ENCODE data around the gene SMAD9.

Gene SMAD9

GRCh38 chr13:36910545-36910944 is 9.5 kb downstream of the SMAD9 start:
- Histone ChIP-seq H3K36me3 (ENCODE audit: control insufficient read depth, insufficient read depth, low read length) (no peaks in the 10 kb centered on the region), H3K27me3 (ENCODE audit: control insufficient read depth, insufficient read depth, low read length) (no peaks in the 10 kb centered on the region; the same call in 1 of the 2 replicates), H3K9ac (ENCODE audit: low read depth, low read length) (no peak overlapping the region), H3K4me3 (ENCODE audit: low read depth, low read length) (no peak overlapping the region), H3K27ac (ENCODE audit: low read depth, low read length) (no peak overlapping the region), H3K9me3 (ENCODE audit: control insufficient read depth, insufficient read depth, low read length) (no peaks in the 10 kb centered on the region), H3K4me1 (ENCODE audit: control insufficient read depth, insufficient read depth, low read length) (no peaks in the 10 kb centered on the region)

- Histone ChIP-seq H3K27me3 (ENCODE audit: control insufficient read depth, insufficient read depth, low read length) (no peaks in the 10 kb centered on the region), H3K27ac (ENCODE audit: low read depth, low read length) (no peak overlapping the region), H3K4me3 (ENCODE audit: low read depth, low read length) (no peak overlapping the region)
These were observed 12.2 kb downstream of the SMAD9 start for GRCh38 chr13:36907821-36908220.

GRCh38 chr13:36907266-36907665 is 12.8 kb downstream of the SMAD9 start:
- no peaks in the 10 kb centered on the region for H3K27me3 ChIP-seq (ENCODE audit: control insufficient read depth, insufficient read depth, low read length)
- no peak overlapping the region for H3K4me3 ChIP-seq (ENCODE audit: low read depth, low read length)
- no peaks in the 10 kb centered on the region for H3K4me1 ChIP-seq (ENCODE audit: control insufficient read depth, insufficient read depth, low read length)
- H3K36me3 ChIP-seq (ENCODE audit: control insufficient read depth, insufficient read depth, low read length) = no peaks in the 10 kb centered on the region
- H3K27ac ChIP-seq (ENCODE audit: low read depth, low read length) = no peak overlapping the region
- no peak overlapping the region for H3K9ac ChIP-seq (ENCODE audit: low read depth, low read length)
- no peaks in the 10 kb centered on the region for H3K9me3 ChIP-seq (ENCODE audit: control insufficient read depth, insufficient read depth, low read length)

More at GRCh38 chr13:36907821-36908220, 12.2 kb downstream of the SMAD9 start:
- no peaks in the 10 kb centered on the region for H3K4me1 ChIP-seq (ENCODE audit: control insufficient read depth, insufficient read depth, low read length)
- no peaks in the 10 kb centered on the region for H3K9me3 ChIP-seq (ENCODE audit: control insufficient read depth, insufficient read depth, low read length)
- no peak overlapping the region for H3K9ac ChIP-seq (ENCODE audit: low read depth, low read length)
- H3K36me3 ChIP-seq (ENCODE audit: control insufficient read depth, insufficient read depth, low read length) = no peaks in the 10 kb centered on the region

- Histone ChIP-seq H3K9me3 (ENCODE audit: control insufficient read depth, insufficient read depth, low read length) (no peaks in the 10 kb centered on the region), H3K9ac (ENCODE audit: low read depth, low read length) (no peak overlapping the region), H3K4me3 (ENCODE audit: low read depth, low read length) (no peak overlapping the region), H3K4me1 (ENCODE audit: control insufficient read depth, insufficient read depth, low read length) (no peaks in the 10 kb centered on the region), H3K36me3 (ENCODE audit: control insufficient read depth, insufficient read depth, low read length) (no peaks in the 10 kb centered on the region), H3K27me3 (ENCODE audit: control insufficient read depth, insufficient read depth, low read length) (no peaks in the 10 kb centered on the region), H3K27ac (ENCODE audit: low read depth, low read length) (no peak overlapping the region)
These were observed 14.1 kb downstream of the SMAD9 start for GRCh38 chr13:36905944-36906343.

DNA sequence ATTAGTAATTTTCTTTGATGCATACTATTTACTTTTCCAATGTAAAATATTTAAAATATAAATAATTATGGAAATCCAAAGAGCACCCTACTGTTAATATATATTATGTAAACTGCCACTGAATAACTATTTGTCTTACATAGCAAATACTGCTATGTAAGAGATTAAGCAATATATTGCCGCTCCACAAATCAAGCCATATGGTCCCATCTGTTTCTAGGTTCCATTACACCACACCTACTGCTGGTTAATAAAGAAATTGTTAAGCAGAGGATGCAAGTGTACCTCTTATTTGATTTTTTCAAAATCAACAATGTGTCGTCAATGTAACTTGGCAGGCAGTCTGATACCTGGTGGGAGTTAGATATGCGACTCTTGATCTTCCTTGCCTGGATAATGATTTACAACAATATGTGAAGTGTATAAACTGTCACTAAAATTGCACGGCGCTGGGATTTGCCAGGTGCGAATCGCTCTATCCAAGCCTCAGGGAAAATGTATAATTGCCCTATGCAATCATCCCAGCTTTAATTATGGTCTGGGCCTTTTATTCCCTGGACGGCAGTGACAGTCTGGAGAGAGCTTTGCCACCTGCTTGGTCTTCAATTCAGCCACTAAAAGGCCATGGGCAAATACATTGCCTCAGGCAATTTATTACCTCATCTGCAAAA is 16.0 kb downstream of the SMAD9 start:
- H3K4me3 ChIP-seq (ENCODE audit: low read depth, low read length) = no peak overlapping the region
- H3K4me1 ChIP-seq (ENCODE audit: control insufficient read depth, insufficient read depth, low read length) = no peaks in the 10 kb centered on the region
- H3K9me3 ChIP-seq (ENCODE audit: control insufficient read depth, insufficient read depth, low read length) = no peaks in the 10 kb centered on the region
- no peak overlapping the region for H3K27ac ChIP-seq (ENCODE audit: low read depth, low read length)
- no peak overlapping the region for H3K9ac ChIP-seq (ENCODE audit: low read depth, low read length)
- no peaks in the 10 kb centered on the region for H3K27me3 ChIP-seq (ENCODE audit: control insufficient read depth, insufficient read depth, low read length)
- H3K36me3 ChIP-seq (ENCODE audit: control insufficient read depth, insufficient read depth, low read length) = no peaks in the 10 kb centered on the region

DNA sequence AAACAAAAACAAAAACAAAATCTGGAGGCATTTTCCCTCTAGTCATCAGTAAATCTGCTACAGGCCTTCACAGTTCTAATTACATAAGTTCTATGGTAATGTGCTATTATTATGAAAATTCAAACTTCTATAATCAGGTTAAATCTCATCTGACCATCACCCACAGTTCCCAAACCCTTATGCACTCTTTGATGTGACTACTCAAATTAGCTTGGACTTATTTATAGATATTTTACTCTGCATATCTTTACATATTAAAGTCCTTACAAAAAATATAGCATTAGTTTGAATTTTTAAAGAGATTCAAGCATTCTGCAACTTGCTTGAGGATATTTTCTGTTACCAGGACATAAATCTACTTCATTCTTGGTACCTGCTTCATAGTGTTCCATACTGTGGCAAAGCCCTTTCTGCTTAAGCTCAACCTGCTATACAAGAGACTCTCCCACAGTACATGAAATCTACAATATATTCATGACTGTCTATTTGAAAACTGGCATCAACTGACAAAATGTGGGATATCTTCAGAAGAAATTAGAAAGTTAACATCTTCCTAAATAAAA is 22.9 kb downstream of the SMAD9 start:
- Histone ChIP-seq H3K27me3 (ENCODE audit: control insufficient read depth, insufficient read depth, low read length) (no peaks in the 10 kb centered on the region), H3K27ac (ENCODE audit: low read depth, low read length) (no peak overlapping the region), H3K9ac (ENCODE audit: low read depth, low read length) (no peak overlapping the region), H3K36me3 (ENCODE audit: control insufficient read depth, insufficient read depth, low read length) (no peaks in the 10 kb centered on the region), H3K4me1 (ENCODE audit: control insufficient read depth, insufficient read depth, low read length) (no peaks in the 10 kb centered on the region), H3K4me3 (ENCODE audit: low read depth, low read length) (no peak overlapping the region), H3K9me3 (ENCODE audit: control insufficient read depth, insufficient read depth, low read length) (no peaks in the 10 kb centered on the region)

- Histone ChIP-seq H3K9ac (ENCODE audit: low read depth, low read length) (no peak overlapping the region), H3K36me3 (ENCODE audit: control insufficient read depth, insufficient read depth, low read length) (no peaks in the 10 kb centered on the region), H3K9me3 (ENCODE audit: control insufficient read depth, insufficient read depth, low read length) (no peaks in the 10 kb centered on the region), H3K4me1 (ENCODE audit: control insufficient read depth, insufficient read depth, low read length) (peaks cover 10% of the 10 kb centered on the region), H3K27me3 (ENCODE audit: control insufficient read depth, insufficient read depth, low read length) (no peaks in the 10 kb centered on the region), H3K27ac (ENCODE audit: low read depth, low read length) (no peak overlapping the region), H3K4me3 (ENCODE audit: low read depth, low read length) (no peak overlapping the region)
These were observed 28.3 kb downstream of the SMAD9 start for GRCh38 chr13:36891752-36892151.

DNA sequence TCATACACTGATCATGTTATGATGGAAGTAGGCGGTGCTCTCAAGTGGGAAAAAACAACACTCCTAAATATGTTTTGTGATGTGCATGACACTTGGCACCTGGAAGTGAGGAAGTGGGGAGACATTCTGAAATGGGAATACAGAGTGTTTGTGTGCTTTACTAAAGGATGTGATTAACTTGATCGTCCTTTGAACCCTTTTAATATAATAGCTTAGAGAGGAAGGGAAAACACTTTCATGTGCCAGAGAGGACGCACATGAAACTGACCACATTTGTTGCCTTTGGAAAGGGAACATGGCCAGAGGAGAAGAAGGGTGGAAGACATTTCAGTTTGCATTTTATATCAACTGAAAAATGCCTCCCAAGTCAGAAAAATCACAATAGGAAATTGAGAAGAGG is 31.4 kb downstream of the SMAD9 start:
- H3K27me3 ChIP-seq (ENCODE audit: control insufficient read depth, insufficient read depth, low read length) = no peaks in the 10 kb centered on the region
- no peak overlapping the region for H3K9ac ChIP-seq (ENCODE audit: low read depth, low read length)
- H3K4me1 ChIP-seq (ENCODE audit: control insufficient read depth, insufficient read depth, low read length) = peaks cover 10% of the 10 kb centered on the region
- no peak overlapping the region for H3K4me3 ChIP-seq (ENCODE audit: low read depth, low read length)
- no peaks in the 10 kb centered on the region for H3K36me3 ChIP-seq (ENCODE audit: control insufficient read depth, insufficient read depth, low read length)
- H3K9me3 ChIP-seq (ENCODE audit: control insufficient read depth, insufficient read depth, low read length) = no peaks in the 10 kb centered on the region
- no peak overlapping the region for H3K27ac ChIP-seq (ENCODE audit: low read depth, low read length)

DNA sequence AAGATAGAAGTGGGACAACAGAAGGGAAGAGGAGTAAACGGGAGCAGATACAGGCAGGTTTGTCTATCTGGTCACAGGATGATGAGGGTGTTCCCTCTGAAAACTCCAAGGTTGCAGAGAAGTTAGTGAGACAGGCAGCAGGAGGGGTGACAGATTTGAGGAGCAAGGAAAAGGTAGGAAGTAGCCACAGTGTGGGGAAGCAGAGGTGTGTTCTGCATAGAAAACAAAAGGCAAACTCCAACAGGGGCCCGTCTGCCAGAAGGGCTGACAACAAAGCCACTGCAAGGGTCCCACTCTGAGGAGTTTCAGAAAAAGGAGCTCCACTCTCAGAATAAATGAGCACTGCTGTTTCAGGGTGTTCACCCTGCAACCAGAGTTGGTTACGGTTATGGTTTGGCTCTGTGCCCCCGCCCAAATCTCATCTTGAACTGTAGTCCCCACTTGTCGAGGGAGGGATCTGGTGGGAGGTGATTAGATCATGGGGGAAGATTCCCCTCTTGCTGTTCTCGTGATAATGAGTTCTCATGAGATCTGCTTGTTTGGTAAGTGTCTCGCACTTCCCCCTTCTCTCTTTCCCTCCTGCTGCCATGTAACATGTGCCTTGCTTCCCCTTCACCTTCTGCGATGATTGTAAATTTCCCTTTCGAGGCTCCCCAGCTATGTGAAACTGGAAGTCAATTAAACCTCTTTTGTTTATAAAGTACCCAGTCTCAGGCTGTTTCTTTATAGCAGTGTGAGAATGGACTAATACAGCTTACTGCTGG is 32.1 kb downstream of the SMAD9 start:
- Histone ChIP-seq H3K9me3 (ENCODE audit: control insufficient read depth, insufficient read depth, low read length) (no peaks in the 10 kb centered on the region), H3K9ac (ENCODE audit: low read depth, low read length) (peak overlapping the region; percentile 8; the same call in 1 of the 2 replicates), H3K27ac (ENCODE audit: low read depth, low read length) (no peak overlapping the region), H3K36me3 (ENCODE audit: control insufficient read depth, insufficient read depth, low read length) (no peaks in the 10 kb centered on the region), H3K4me3 (ENCODE audit: low read depth, low read length) (no peak overlapping the region), H3K4me1 (ENCODE audit: control insufficient read depth, insufficient read depth, low read length) (peaks cover 10% of the 10 kb centered on the region), H3K27me3 (ENCODE audit: control insufficient read depth, insufficient read depth, low read length) (no peaks in the 10 kb centered on the region)

GRCh38 chr13:36885901-36886300 is 34.1 kb downstream of the SMAD9 start:
- Histone ChIP-seq H3K27ac (ENCODE audit: low read depth, low read length) (no peak overlapping the region), H3K27me3 (ENCODE audit: control insufficient read depth, insufficient read depth, low read length) (no peaks in the 10 kb centered on the region), H3K9me3 (ENCODE audit: control insufficient read depth, insufficient read depth, low read length) (no peaks in the 10 kb centered on the region), H3K36me3 (ENCODE audit: control insufficient read depth, insufficient read depth, low read length) (no peaks in the 10 kb centered on the region), H3K4me3 (ENCODE audit: low read depth, low read length) (no peak overlapping the region), H3K9ac (ENCODE audit: low read depth, low read length) (no peak overlapping the region), H3K4me1 (ENCODE audit: control insufficient read depth, insufficient read depth, low read length) (peaks cover 10% of the 10 kb centered on the region)

DNA sequence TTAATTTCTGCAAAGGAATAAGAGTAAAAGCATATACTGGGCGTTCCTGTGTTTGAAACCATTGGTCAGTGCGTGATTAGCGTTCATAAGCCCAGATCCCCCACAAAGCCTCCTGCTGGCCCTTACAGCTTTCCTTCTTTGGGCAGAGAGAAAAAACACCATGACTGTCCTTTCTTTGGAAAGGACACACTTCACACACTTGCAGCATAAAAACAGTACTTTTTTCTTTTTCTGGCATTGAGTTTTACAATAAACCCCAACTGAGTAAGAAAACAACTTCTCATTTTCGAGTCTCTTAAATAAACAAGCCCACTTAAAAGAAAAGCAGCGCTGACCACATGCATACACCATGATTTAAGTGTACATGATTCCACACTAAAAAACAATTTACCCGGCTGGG is 35.8 kb downstream of the SMAD9 start:
- no peak overlapping the region for H3K4me3 ChIP-seq (ENCODE audit: low read depth, low read length)
- H3K9ac ChIP-seq (ENCODE audit: low read depth, low read length) = no peak overlapping the region
- no peaks in the 10 kb centered on the region for H3K9me3 ChIP-seq (ENCODE audit: control insufficient read depth, insufficient read depth, low read length)
- no peaks in the 10 kb centered on the region for H3K36me3 ChIP-seq (ENCODE audit: control insufficient read depth, insufficient read depth, low read length)
- H3K27ac ChIP-seq (ENCODE audit: low read depth, low read length) = no peak overlapping the region
- peaks cover 10% of the 10 kb centered on the region for H3K4me1 ChIP-seq (ENCODE audit: control insufficient read depth, insufficient read depth, low read length)
- no peaks in the 10 kb centered on the region for H3K27me3 ChIP-seq (ENCODE audit: control insufficient read depth, insufficient read depth, low read length)

All from HUES48 (cell line).